CD4-positive, alpha-beta T cell treated with Interferon alpha-2 for 1 hour (primary cell): ENCODE results near the gene CAMTA1.
"Not testable (repeated sequence)": the region's sequence is repeated elsewhere in the genome, so short reads cannot be mapped to it uniquely, and the experiment has no call there.

Source experiments
- DNase-seq, 2 donors: peaks; one replicate each; pipeline ENCODE4 v3.0.0-alpha.2; 2020 to 2022

CAMTA1 gene

DNA sequence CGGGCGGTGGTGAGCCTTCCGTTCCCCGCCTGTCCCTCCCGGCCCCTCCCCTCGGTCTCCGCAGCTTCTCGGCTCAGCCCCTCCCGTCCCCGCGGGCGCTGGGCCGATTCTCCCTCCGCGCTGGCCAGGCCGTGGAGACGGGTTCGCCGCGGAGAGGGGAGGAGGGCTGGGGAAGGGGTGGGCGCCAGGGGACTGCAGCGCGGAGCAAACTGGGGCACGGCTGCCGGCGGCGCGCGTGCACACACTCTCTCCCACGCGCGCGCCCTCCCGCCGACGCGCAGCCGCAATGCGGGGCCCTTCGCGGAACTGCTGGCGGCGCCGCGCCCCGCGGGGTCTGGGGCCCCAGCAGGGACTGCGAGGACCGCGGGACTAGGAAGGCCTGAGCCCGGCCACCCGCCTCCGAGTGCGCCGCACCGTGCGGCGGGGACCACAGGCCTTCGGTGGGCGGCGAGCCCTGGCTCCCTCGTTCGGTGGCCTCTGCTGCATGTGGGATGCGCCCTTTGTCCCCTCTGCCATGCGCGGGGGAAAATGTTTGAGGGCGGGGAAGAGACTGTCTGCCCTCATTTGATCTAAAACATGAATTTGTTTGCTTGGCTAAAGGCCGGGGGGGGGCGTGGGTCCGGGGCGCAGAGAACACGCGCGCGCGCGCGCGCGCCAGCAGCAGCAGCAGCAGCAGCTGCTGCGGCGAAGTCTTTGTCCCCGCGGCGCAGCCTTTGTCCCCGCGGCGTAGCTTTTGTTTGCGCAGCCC lies 895.1 kb downstream of the CAMTA1 start:
- peak; percentile 24 to 61 for DNase-seq

DNA sequence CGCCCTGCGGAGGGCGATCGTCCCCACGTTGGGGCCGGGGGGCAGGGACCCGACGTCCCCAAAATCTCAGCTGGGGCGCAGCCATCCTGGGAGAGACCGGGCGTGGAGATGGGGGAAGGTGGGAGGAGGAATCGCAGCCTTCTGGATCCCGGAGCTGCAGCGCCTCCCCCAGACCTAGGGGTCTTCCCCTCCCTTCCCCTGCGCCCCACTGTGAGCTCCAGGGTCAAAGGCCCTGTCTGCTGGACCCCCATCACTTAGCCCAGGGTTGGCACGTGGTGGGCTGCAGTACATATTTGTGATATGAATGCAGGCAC lies 895.7 kb downstream of the CAMTA1 start:
- no peak for DNase-seq

DNA sequence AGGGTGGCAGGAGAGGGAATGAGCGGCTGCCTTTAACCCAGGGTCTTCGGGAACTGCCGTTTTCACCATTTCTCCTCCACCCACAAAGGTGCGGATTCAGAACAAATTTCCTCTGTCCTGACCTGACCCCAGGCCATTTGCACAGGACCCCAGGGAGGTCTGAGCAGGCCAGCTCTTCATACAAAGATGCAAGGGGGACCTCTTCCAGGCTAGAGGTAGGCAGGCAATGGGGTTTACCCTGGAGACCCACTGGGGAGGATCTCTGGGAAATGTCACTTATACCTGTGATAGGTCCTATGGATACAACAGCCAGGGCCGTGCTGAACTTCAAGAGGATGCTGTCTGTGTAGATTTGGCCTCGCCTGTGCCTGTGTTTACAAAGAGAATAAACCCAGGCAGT lies 896.1 kb downstream of the CAMTA1 start:
- DNase-seq: no peak

DNA sequence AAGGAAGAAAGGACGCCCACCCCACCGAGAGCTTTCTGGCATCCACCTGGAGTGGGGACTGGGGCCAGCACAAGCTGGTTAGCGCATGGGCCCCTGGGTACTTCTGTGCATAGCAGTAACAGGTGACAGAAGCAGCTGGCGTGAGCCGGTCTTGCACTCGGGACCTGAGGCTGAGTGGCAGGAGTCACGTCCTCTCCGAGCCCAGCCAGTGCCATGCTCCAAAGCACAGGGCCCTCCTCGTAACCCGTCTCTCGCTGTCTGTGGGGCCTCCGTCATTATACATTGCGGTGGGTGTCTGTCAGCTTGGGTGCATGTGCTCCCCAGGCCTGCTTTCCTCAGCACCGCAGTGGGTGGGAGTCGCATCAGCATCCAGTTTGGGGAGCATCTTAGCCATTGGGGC lies 898.3 kb downstream of the CAMTA1 start:
- no peak for DNase-seq

DNA sequence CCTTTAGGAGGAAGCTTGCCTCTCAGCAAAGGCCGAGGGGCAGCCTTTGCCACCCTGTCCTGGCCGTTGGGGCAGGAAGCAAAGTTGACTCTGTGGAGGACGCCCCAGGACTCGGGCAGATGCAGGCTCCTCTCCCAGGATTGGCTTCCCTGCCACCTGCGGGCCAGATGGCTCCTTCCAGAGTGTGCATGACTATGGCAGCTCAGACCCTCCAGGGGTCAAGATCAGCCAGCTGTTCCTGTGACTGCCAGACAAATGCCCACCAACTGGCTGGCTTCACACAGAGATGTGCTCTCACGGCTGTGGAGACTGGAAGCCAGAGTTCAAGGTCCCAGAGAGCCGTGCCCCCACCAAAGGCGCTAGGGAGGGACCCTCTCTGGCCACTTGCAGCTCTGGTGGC lies 898.9 kb downstream of the CAMTA1 start:
- DNase-seq: no peak

DNA sequence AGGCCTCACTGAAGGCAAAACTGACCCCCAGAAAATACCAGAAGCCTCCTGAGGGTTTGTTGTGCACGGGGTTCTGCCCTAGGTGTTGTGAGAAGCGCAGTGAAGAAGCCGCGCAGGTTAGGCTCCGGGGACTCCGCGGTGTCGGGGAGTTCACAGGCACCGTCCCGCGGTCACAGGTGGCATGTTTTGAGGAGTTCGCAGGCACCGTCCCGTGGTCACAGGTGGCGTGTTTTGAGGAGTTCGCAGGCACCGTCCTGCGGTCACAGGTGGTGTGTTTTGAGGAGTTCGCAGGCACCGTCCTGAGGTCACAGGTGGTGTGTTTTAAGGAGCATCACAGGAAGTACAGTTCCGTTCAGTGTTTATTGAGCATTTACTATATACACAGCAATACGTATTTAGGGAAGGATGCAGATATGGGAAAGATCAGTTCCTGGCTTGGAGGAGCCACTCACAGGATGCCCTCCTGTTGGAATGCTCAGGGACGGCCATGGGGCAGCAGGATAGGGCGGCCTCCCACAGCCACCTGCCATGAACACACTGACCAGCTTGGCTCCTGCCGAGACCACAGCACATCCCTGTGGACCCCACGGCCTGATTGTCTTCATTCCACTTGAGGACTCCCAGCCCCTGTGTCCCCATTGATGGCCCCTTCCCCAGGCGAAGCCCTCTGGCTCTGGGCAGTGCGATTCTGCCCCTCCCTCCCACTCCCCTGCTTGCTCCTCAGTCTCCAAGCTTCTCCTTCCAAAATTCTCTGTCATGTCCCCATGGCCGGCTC lies 899.8 kb downstream of the CAMTA1 start:
- no peak for DNase-seq

DNA sequence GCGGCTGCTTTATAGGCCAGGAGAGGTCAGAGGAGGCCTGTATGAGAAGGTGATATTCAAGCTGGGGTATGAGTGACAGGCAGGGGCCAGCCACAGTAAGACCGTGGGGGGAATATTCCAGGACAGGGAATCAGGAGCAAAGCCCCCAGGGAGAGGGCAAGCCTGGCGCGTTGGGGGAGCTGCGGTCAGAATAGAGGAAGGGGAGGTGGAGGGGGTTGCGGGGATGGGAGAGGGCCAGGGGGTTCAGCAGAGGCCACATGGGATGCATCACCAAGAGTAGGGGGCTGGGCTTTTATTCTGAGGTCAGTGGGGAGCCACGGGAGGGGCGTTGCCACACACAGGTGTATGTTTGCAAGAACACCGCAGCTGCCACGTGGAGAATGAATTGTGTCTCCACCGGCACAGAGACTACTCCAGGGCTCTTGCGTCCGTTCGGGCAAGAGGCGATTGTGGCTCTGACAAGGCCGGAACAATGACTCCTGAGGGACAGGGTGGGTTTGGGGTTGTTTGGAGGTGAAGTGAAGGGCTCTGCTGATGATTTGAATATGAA lies 901.1 kb downstream of the CAMTA1 start:
- no peak for DNase-seq

DNA sequence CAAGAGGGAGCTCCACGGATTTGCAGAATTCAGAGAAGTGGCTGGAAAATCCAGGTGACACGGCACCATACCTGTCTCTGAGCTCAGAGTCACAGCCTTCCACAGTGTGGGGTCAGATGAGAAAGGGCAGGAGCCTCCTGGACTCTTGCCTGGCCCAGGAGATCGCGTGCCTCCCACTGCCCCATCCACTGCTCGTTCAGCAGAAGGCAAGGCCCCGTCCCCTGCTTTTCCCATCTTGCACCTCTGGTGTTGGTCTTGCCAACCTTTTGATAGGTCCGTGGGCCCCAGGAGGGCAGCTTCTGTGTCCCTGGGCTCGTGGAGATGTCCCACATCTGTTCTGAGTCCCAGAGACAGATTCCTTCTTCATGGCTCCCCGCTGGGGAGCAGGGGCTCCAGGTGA lies 902.2 kb downstream of the CAMTA1 start:
- no peak for DNase-seq

DNA sequence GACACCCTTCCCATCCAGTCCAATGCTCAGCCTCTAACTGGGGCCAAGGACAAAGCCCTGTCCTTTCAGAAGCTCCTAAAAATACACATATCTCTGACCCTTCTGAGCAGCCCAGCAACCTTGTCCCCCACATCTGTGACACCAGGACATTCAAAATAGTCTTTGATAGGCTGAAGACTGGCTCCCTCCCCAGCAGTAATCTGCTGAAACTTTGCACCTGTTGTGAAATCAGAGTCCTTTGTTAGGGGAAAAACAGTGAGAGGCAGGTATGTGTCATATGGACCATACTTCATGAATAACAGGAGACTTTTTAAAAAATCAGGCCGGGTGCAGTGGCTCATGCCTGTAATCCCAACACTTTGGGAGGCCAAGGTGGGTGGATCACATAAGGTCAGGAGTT lies 903.4 kb downstream of the CAMTA1 start:
- no peak for DNase-seq

DNA sequence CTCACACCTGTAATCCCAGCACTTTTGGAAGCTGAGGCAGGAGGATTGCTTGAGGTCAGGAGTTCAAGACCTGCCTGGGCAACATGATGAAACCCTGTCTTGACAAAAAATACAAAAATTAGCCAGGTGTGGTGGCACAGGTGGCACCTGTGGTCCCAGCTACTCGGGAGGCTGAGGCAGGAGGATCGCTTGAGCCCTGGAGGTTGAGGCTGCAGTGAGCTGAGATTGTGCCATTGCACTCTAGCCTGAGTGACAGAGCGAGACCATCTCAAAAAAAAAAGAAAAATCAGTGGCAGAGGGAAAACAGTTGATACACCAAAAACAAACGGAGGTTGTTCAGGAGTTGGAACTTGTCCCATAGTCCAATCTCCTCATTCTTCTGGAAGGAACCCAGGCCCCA lies 904.1 kb downstream of the CAMTA1 start:
- not testable (repeated sequence) for DNase-seq

DNA sequence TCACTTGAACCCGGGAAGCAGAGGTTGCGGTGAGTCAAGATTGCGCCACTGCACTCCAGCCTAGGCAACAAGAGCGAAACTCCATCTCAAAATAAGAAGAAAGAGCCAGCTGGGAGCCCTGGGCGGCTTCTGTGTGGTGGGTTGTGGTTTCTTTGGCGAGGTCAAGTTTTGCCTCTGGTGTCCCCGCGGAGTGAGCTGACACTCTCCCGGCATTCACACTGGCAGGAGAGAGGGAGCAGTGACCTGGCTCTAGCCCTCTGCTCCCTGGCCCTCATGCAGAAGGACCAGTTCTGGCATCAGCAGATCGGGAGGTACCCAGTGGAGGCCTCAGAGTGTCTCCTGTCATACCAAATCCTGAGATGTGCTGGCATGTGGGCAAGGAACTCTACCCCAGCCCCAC lies 904.8 kb downstream of the CAMTA1 start:
- DNase-seq: no peak

DNA sequence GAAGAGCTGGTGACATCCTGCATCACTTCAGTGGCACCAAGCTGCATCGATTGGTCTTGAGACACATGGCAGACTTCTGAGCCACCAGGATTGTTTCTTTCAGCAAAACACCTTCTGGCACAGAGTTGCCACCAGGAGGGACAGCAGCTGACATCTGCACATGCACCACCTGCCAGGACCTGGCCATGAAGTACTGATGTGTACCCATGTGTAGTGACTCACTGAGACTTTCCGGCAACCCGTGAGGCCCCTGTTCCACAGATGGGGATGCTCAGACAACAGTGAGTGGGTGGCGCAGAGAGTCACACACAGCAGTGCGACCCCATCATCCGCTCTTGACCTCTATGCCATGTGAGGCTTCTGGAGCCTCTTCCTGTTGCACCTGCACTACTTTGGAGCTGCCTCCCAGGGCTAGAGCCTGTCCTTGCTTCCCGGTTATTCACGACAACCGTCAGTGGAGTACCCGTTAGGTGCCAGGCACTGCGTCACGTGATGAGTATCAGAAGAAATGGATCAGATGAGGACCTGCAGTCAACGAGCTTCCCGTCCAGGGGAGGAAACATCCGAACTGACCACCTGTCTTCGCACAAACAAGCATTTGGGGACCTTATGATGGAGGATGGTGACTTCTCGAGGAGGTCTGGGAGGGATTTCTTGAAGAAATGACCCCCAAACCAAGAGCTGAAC lies 905.4 kb downstream of the CAMTA1 start:
- no peak for DNase-seq

DNA sequence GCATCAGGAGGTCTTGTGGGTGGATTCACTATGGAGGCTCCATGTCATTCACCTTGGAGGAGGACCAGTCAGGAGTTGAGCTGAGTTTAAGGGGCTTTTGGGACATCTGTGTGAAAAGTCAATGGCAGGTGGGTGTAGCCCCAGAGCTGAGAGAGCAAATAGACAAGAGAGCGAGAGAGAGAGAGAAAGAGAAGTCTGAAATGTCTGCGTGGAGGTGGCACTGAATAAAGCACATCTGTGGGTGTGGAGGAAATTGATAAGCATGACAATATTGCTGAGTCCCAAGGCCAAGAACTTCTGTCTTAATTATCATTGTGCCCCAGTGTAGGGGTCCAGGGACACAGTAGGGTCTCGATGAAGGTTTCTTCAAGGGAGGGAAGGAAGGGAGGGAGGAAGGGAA lies 906.3 kb downstream of the CAMTA1 start:
- DNase-seq: no peak

DNA sequence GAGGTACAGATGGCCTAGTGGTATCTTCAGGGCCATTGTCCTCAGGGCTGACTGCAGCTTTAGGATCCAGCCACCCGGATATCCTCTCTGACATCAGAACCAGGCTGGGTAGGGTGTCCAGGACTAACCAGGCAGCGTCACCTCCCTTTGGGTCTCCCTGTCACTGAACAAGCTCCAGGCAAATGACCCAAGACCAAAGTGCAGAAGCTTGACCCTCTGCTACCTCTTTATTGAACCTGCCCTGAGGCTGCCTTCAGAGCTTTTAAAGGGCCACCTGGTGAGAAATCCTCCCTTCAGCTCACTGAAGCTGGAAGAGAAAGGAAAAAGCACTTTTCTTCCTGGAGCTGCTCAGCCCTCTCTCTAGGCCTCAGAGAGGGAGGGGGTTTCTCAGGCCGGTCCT lies 906.8 kb downstream of the CAMTA1 start:
- DNase-seq: no peak

DNA sequence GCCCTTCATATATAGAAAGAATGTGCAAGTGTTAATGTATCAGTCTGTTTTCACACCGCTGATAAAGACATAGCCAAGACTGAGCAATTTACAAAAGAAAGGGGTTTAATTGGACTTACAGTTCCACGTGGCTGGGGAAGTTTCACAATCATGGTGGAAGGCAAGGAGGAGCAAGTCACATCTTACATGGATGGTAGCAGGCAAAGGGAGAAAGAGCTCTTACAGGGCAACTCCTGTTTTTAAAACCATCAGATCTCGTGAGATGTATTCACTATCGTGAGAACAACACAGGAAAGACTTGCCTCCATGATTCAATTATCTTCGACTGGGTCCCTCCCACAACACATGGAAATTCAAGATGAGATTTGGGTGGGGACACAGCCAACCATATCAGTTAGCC lies 907.8 kb downstream of the CAMTA1 start:
- not testable (repeated sequence) for DNase-seq

DNA sequence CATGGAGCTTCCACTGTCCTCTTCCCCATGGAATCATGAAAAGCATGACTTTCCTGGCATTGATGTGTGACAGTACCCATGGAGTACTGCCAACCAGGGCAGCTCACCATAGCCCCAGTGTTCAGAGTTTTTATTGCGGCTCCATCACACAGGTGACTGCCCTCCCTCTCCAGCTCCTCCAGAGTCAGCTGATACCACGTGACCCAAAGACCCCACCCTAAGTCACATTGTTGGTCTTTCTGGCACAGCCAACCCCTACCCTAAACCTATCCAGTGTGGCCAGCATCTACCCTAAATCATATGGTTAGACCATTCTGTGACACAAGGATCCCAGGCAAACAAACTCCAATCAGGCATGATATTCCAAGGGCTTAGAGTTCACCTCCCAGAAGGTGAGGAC lies 908.4 kb downstream of the CAMTA1 start:
- DNase-seq: no peak

DNA sequence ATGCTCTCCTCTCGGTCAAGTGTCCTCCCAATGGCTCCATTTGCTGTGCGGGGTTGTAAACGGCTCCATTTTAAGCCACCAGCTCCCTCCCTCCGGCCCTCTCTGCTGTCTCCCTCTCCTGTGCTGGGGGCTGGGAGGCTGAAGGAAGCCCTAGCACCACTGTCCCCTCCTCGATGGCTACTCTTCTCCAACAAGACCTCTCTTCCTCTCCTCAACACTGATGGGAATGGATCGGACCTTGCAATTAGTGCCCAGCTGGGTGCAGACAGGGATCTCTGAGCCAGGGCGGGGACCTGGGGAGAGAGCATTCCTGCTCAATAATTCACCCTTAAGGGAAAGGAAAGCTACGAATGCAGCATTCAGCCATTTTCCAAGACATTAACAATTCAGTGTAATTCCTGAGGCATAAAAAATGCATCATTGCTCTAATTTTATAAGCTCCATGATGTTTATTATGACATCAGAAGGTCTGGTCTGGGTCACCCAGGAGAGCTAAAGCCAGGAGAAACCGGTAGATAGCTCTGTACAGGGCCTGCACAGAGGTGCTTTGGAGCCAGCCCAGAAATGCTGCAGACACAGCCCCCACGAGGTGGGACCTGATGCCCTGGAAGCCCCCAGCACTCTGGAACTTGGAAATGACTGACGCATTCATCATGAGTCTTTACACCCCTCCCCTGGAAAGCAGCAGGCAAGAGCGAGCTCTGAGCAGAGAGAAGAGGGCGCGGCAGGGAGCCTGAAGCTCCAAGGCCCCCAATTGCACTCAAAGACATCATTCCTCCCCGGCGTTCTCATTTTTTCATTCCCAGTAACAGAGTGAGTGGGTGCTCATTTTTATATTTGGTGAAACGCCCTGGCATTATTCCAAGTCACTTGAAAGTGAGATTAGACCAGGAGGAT lies 909.6 kb downstream of the CAMTA1 start:
- DNase-seq: no peak

DNA sequence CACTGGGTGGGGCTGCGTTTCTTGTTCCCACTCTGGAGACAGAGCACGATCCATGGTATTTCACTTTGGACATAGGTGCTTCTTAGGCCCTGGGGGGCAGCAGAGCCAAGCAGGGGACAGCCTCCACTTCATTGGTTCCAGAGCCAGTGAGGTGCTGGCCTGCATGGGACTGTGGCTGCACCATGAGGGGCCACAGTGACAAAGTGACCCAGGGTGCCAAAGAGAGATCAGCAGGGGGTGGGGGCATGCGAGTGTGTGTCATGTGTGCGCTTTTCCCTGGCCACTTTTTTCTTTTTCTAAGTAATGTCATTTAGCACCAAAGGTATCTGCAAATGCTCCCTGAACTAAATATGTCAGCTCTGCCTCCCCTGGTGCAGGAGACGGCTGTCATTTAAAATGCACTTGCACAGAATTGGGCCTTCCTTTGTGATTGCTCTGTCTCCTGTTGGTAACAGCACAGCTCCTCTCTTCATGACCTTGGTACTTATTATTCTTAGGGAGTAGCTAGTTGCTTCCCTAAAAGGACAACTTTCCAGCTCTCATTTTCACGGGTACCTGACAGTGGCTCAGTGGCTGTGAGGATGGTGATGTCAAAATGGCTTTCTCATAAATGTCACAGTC lies 910.4 kb downstream of the CAMTA1 start:
- DNase-seq: no peak

DNA sequence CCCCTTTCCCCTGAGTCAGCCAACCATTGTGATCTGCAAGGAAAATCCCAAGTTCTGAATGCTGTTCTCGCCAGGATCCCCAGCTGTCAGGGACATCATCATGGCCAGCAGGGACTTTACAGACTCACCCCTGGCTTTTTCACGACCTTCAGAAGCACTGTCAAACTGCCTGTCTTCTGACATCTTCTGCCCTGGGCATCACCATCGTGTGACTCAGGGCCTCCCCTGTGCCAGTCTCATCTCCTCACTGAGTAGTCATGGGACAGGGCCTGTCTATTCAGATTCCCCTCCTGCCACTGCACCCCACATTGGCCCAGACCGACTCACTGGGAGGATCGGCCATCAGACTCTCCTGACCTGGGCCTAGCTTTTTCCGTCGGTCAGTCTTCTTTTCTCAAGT lies 913.4 kb downstream of the CAMTA1 start:
- DNase-seq: no peak

DNA sequence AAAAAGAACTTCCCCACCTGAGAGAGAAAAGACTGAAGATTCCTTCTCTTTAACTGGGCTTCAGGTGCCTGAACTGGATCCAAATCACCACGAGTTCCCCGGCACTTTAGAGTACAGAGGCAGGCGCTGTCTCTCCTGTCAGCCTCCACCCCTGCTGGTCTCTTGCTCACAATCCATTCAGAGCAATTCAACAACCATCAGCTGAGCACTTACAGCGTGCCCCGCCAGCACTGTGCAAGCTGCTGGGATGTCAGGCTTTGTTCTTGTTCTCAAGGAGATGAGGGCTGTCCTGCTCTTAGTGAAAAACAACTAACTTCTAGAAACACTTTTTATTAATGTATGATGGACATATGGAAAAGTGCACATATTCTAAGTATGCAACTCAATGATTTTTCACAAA lies 917.1 kb downstream of the CAMTA1 start:
- no peak for DNase-seq

DNA sequence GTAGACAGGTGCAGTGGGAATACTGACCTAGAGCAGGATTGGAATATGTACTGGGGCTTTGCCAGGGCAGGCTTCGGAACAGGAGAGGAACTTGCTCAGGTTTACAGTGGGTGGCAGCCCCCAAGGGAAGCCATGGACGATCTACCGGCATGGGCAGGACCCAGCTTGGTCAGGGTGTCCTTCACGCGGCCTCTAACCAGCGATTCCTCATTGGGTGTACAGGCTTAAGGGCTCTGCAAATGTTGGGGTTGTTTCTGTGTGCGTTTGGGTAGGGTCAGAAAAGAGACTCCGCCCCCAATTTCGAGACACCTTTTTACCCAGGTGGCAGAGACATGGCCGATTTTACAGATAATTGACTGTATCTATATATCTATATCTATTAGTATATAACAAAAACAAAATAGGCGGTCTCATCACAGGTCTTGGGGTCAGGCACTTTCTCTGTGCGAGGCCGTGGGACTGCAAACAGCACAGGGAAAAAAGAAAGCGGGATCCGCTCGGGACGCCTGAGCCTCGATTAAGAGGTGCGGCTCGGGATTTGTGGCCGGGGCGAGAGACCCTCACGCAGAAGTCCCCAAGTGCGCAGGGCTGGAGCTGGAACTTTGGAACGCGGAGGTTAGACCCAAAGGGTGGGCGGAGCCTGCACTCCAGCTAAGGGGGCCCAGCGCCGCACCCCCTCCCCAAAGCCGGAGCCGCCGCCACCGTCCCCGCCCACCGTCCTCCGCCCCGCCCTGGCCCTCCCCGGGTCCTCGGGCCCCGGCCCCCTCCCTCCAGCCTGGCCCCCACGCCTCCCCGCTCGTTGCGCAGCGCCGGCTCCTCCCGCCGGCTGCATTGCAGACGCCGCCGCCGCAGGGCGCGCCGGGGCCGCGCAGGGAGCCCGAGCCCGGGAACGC lies 918.3 kb downstream of the CAMTA1 start:
- peak; percentile 26 to 51 for DNase-seq
